Bronchial epithelial cell (primary cell): ENCODE results near the gene HLA-DMA. TPM values are rescaled to one million over a fixed set of nuclear protein-coding genes. Genes with fewer than 3 reads are reported as not detected.

Source experiments
- DNase-seq: peaks from one replicate; pipeline ENCODE4 v3.0.0-alpha.2; 2010; ENCODE audit warnings: low read depth
- FAIRE-seq: peaks from 2 replicates; lab custom pipeline; 2011; peaks lifted over from hg19 to GRCh38; lab: Jason Lieb, UNC
- H3K27me3 ChIP-seq: 2 replicates; pipeline ENCODE4 v1.5.1; 2011; ENCODE audit warnings: low read length; ENCODE audit not compliant: control insufficient read depth, insufficient read depth
- H3K36me3 ChIP-seq: 2 replicates; pipeline ENCODE4 v1.5.1; 2011; ENCODE audit warnings: low read length; ENCODE audit not compliant: control insufficient read depth, insufficient read depth
- H3K4me3 ChIP-seq: 2 replicates; pipeline ENCODE4 v1.5.1; 2011; ENCODE audit warnings: mild to moderate bottlenecking, low read depth, low read length, control low read depth
- total RNA-seq: library from RNA; depleted of rRNA; stranded (reverse); fragments of >200 nt; gene quantifications from 2 replicates; pipeline ENCODE4 v1.2.1, GENCODE V29; 2014
- TF ChIP-seq, protein P1 (sequence below): IDR thresholded peaks from 2 replicates; pipeline ENCODE4 v1.5.1; 2011; ENCODE audit warnings: mild to moderate bottlenecking, moderate library complexity, low read length, control low read depth, inconsistent platforms; ENCODE audit not compliant: insufficient read depth, severe bottlenecking

HLA-DMA gene
- 0.26 and 2.8 TPM in 2 replicates for total RNA-seq

DNA sequence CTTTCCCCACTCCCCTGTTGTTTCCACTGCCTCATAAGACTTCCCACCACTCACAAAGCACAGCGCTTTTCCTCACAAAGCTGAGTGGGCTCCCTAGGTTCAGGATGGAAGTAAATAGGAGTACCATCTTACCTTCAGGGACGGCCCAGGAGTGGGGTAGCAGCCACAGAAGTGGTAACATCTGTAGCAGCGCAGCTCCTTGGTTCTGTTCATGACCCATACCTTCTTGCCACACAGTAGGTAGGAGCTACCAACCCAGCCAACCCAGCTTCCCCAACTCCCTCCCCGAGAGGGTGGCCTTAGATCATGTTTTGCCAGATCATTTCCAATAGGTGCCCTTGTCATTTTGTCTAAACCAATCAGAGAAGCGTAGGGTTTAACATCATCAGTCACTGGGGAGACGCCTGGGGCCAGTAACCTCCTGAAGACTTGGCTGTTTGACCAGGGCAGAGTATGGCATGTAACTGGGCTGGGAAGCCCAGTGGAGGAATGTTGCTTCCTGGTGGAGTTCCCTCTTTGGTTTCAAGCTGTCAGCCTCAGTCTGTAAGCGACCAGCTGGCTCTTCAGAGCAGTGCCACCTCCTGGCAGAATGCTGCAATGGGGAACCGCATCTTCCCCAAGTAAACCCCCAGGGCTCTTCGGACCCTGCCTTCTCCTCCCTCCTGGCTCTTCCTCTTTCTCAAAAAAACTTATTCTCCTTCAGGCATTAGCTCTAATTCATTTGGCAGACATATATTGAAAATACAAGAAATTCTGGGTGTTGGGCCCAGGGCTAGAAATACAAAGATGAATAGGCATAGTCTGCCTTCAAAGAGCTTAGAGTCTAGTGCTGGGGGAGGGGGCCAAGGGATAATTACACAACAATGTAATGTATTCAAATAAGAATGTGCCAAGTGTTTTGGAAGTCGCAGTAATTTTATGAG is at the start of gene HLA-DMA:
TSS of gene HLA-DMA (minus strand) at position 281 of the 923 bp plus-strand sequence. CDS start at position 220, 61 bp downstream.
- Histone ChIP-seq H3K36me3 (no peaks in the 10 kb centered on the region), H3K4me3 (no peak within 1 kb of the TSS), H3K27me3 (no peaks in the 10 kb centered on the region)
- peak; percentile 98 for DNase-seq
- FAIRE-seq: peak; percentile 66
- TF ChIP-seq, protein P1, sequence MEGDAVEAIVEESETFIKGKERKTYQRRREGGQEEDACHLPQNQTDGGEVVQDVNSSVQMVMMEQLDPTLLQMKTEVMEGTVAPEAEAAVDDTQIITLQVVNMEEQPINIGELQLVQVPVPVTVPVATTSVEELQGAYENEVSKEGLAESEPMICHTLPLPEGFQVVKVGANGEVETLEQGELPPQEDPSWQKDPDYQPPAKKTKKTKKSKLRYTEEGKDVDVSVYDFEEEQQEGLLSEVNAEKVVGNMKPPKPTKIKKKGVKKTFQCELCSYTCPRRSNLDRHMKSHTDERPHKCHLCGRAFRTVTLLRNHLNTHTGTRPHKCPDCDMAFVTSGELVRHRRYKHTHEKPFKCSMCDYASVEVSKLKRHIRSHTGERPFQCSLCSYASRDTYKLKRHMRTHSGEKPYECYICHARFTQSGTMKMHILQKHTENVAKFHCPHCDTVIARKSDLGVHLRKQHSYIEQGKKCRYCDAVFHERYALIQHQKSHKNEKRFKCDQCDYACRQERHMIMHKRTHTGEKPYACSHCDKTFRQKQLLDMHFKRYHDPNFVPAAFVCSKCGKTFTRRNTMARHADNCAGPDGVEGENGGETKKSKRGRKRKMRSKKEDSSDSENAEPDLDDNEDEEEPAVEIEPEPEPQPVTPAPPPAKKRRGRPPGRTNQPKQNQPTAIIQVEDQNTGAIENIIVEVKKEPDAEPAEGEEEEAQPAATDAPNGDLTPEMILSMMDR: peak; percentile 95

DNA sequence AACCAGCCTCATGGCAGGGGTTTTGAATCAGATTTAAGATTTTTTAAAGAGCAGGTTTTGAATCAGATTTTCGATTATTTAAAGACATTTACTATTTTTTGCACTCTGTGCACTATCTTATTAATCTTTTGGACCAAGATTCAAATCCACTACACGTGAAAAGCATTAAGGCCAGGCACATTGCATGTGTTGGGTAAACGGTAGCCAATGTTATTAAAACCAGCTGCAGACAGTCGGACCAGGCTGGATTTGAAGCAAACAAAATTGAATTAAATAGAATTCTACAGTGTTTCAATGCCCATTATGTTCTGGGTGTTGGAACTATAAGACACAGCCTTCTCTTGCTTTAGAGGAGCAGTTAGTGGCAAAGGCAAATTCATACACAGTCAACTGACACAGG is 48.8 kb upstream of the HLA-DMA start:
- Histone ChIP-seq H3K27me3 (no peaks in the 10 kb centered on the region), H3K36me3 (no peaks in the 10 kb centered on the region), H3K4me3 (no peak overlapping the region)
- TF ChIP-seq, protein P1: no peak
- FAIRE-seq (no peak), DNase-seq (no peak)

DNA sequence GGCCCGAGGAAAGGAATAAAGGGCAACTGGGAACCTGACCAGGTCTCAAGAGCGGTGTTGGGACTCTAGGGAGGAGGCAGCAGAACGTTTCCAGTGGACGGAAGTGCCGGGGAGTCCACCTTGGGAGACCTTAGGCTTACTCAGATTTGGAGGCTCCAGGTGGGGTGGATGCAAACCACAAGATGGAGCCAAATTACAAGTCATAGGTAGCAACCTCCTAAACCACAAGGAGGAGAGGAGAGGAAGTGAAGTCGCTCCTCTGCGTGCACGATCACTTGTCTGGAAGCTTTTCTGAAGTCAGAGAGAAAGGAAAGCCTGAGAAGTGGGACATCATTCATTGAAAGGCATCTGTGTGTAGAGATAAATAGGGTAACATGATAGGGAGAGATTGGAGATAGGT is 47.2 kb upstream of the HLA-DMA start:
- DNase-seq: peak; percentile 68
- Histone ChIP-seq H3K4me3 (no peak overlapping the region), H3K27me3 (no peaks in the 10 kb centered on the region), H3K36me3 (no peaks in the 10 kb centered on the region)
- peak; percentile 50 for FAIRE-seq
- TF ChIP-seq, protein P1: peak; percentile 55

DNA sequence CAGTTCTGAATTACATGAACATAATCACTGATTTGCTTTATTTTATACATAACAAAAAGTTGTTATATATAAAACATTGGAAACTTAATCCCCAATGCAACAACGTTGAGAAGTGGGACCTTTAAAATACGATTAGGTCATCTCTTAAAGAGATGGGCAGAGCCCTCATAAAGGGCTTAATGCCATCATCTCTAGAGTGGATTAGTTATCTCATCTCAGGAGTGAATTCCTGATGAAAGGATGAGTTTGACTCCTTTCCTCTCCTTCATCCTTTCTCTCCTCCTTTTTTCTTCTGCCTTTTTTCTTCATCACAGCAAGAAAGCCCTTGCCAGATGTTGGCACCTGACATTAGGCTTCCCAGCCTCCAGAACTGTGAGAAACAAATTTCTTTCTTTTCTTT is 42.6 kb upstream of the HLA-DMA start:
- no peak for FAIRE-seq
- TF ChIP-seq, protein P1: no peak
- no peak overlapping the region for H3K4me3 ChIP-seq
- no peaks in the 10 kb centered on the region for H3K27me3 ChIP-seq
- DNase-seq: no peak
- no peaks in the 10 kb centered on the region for H3K36me3 ChIP-seq

DNA sequence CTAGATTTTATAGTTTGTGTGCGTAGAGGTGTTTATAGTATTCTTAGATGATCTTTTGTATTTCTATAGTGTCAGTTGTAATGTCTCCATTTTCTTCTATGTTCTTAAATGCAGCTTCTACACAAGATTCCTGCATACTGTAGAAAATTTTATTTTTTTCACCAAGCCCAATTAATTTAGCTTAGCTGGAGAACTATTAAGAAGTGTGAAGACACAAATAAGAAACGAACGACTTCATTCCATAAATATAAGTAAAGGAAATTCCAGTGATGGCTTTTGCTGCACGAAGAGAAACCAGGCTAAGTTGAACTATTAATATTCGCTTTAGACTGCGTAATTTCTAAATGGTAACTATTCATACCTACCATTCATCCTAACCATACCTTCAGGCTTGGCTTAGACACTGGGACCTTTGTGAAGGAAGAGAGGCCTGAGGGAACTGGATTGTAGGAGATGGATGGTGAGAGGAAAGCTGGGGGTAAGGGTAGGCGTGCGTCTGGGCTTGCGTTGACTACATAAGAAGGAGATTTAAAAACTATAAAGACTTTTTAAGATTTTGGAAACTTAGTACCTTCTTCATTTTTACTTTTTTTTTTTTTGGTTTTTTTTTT is 40.6 kb upstream of the HLA-DMA start:
- no peak for FAIRE-seq

More for the DNA sequence above, 40.6 kb upstream of the HLA-DMA start:
- no peak for DNase-seq
- no peak overlapping the region for H3K4me3 ChIP-seq
- no peaks in the 10 kb centered on the region for H3K27me3 ChIP-seq
- no peaks in the 10 kb centered on the region for H3K36me3 ChIP-seq
- TF ChIP-seq, protein P1: no peak
